GM21825 (cell line): Measurements from ENCODE around the gene OTOS.

Source experiments
- ATAC-seq: cut with Tn5 transposase; IDR thresholded peaks from one replicate; pipeline ENCODE4 v1.9.1; 2021; ENCODE audit warnings: mild to moderate bottlenecking, moderate library complexity; ENCODE audit not compliant: unreplicated experiment

Gene OTOS

DNA sequence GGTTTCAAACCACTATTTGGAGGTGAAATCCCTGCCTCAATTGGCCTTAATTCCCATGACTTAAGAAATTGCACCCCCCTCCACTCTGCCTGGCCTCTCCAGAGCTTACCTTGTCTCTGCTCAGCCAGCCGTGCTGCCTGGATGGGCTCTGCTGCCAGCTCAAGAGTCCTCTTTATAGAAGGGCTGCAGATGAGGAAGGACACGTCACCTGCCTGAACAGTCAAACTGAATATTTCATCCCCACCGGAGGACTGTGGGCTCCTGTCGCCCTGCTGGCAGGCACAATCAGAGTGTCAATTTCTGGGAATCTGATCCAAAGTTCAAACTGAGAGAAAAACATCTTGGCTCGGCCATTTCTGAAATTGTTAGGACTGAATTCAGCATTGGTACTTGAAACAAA, at the start of gene OTOS:
Gene OTOS (minus strand): TSS at position 148 of the 400 bp plus-strand sequence. CDS start 332 bp downstream, outside the sequence.
- no peak for ATAC-seq

DNA sequence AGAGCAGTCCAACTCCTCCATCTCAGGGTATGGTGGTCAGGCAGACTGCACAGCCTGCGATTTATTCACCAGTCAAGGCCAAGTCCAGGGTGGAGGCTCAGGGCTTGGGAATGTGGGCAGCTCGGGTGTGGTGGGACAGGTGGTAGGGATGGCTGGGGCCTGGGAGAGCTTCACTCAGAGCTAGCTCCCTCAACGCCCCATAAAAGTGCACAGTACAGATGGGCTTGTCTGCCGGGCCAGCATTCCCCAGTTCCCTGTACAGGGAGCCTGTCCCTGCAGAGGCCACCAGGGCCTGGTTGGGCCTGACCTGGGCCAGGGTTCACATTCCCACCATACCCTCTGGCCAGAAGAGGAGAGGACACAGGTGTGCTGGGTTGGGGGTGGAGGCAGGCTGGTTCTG, 49.2 kb upstream of the OTOS start:
- ATAC-seq: no peak

DNA sequence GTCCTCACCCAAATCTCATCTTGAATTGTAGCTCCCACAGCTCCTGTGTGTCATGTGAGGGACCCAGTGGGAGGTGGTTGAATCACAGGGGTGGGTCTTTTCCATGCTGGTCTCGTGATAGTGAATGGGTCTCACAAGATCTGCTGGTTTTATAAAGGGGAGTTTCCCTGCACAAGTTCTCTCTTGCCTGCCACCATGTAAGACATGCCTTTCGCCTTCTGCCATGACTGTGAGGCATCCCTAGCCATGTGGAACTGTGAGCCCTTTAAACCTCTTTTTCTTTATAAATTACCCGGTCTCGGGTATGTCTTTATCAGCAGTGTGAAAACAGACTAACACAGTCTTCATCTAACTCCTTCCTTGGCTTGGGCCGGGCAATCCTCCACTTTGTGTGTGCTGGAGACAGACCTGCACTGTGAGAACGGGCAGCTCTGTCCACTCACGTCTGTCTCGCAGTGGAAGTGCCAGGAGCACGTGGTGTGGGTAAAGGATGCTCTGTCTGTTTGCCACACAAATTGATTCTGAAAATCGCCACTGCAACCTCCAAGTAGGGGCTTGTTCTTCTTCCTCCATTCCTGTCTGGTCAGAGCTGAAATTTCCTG, 47.6 kb upstream of the OTOS start:
- no peak for ATAC-seq

DNA sequence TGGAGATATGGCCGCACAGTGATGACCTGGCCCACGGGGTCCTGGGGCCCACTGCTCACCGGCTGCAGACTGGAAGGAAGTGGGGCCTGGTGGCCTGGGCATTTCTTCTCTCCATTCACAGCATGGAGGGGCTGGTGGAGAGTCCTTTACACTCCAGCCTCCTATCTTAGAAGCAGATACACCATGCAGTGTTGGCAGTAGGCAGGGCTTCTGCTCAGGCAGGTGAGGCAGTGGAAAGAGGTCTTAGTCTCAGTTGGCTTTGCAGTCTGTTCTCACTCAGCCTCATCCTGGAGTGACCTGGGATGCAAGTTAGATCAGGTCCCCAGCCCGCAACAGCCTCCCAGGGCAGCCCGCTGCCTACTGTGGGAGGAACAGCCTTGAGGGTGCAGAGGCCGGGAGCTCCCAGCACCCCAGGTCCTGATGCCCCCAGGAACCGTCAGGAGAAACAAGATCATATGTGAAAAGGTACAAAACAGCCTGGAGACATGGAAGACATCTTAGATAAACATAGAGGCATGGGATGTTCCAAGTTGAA, 45.8 kb upstream of the OTOS start:
- no peak for ATAC-seq

- ATAC-seq: no peak
Measured at GRCh38 chr2:240184656-240185055, 44.2 kb upstream of the OTOS start.

DNA sequence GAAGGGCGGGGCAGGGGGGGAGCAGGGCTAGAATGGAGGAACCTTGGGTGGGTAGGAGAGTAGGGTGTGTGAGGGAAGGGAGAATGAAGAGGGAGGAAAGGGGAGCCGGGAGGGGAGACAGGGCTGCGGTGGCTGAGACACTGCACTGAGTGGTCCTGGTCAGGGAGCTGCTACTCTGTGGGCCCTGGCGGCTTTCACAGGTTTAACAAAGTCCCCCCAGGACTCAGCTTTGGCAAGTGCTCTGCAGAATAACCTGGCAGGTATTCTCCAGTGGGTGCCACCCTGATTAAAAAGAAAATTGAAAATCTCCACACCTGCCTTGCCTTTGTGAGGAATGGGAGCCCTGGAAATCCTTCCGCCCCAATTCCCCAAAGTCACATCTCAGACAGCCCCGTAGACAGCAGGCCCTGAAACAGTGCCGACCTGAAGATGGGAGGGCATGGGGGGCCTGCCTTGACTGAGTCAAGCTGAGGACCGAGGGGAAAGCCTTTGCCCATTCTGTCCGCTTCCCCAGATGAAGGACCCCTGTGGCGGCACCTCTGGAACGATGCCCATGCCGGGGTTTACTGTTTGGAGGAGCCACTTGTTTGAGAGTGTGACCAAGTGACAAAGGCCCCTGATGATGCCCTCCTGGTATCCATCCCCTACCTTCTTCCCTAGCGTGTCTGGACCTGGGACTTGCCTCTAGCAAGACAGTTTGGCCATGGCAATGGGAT, 43.6 kb upstream of the OTOS start:
- ATAC-seq: no peak

GRCh38 chr2:240183006-240183874, 42.8 kb upstream of the OTOS start:
- ATAC-seq: no peak

DNA sequence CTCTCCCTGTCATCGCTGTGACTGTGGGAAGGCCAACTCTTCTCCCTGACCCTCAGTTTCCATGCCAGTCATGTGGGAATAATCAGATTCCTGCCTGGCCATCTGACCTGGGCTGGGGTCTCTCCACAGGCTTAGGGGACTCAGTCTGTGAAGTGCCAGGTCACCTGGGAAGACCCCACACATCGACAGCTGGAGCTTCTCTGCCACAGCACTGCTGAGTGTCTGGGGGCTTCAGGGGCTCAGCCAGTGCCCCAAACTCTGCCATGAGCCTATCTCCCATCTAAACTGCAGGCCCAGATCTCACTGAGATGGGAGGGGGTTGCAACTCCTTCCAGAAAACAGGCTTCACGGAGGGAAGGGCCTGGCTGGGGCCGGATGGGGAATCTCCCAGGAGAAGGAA, 42.0 kb upstream of the OTOS start:
- no peak for ATAC-seq

DNA sequence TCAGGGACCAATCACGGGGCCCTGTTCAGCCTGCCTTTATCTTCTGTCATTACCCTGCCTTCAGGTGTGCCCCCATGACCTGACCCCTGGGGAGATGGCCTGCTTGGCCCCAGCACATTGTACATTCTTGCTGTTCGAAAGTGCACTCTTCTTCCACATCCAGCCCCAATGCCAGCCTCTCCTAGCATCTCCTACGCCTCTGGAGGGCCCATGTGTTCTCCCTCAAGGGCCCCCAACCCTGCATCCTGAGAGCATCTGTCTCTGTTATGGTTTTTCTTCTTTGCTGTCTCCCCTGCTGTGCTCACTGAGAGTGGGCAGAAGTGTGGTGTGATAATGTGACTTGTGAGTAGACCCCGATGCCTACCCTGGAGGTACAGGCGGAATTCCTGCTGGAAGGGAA, 41.5 kb upstream of the OTOS start:
- no peak for ATAC-seq

DNA sequence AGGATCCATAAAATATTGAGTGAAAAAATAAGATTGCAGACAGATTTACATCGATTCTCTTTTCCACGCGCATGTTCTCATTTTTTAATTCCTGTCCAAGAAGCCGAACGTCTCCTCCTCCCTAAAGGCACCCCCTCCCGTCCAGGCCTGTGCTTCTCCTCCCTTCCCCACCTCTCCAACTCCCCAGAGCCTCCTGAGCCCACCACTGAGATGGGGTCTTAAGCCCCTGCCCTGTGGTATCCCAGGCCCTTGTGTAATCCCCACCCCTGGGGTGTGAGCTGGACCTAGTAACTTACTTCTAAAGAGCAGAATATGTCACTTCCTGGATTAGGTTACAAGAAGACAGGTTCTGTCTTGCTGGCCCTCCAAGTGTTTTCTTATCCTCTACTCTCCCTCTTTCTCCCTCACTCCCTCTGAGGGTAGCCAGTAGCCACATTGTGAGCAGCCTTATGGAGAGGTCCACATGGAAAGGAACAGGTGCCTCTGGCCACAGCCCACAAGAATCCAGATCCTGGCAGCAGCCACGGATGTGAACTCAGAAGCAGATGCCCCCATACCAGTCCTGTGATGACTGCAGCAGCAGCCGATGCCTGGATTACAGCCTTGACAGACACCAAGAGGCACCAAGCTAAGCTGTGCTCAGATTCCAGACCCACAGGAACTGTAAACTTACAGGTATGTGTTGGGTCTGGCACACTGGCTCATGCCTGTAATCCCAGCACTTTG, 39.6 kb upstream of the OTOS start:
- ATAC-seq: no peak

- no peak for ATAC-seq
Measured at GRCh38 chr2:240179186-240179815, 38.8 kb upstream of the OTOS start.

DNA sequence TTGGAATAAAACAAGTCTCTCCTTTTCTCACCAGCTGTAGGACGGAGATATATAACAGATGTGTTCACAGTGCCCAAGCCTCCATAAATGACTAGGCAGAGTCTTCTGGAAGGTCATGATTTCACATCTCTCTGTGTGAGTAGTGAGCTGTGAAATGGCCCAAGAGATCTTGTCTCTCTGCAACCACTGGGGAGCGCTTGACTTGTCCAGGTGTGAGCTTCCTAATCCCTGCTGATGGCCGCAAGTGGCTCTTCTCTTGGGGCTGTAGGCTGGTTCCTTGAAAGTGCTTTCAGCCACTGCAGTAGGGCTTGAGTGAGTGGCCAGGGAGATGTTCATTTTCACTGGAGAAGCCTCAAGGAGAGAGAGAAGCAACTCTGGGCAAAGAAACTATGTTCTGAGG, 38.1 kb upstream of the OTOS start:
- no peak for ATAC-seq

DNA sequence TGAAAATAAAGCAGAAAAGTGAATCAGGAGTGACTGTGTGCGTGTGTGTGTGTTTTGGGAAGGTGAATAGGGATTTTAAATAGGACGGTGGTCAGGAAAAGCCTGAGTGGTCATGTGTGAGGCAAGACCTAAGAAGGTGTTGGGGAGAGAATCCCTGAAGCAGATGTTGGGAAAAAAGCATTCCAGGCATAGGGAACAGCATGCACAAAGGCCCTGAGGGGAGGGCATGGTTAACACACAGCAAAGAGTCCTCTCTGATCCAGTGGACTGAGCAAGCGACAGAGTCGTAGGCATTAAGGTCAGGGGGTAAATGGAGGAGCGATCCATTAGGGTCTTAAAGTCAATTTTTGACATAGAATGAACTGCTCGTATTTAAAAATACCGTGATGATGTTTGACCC, 34.0 kb upstream of the OTOS start:
- ATAC-seq: no peak

DNA sequence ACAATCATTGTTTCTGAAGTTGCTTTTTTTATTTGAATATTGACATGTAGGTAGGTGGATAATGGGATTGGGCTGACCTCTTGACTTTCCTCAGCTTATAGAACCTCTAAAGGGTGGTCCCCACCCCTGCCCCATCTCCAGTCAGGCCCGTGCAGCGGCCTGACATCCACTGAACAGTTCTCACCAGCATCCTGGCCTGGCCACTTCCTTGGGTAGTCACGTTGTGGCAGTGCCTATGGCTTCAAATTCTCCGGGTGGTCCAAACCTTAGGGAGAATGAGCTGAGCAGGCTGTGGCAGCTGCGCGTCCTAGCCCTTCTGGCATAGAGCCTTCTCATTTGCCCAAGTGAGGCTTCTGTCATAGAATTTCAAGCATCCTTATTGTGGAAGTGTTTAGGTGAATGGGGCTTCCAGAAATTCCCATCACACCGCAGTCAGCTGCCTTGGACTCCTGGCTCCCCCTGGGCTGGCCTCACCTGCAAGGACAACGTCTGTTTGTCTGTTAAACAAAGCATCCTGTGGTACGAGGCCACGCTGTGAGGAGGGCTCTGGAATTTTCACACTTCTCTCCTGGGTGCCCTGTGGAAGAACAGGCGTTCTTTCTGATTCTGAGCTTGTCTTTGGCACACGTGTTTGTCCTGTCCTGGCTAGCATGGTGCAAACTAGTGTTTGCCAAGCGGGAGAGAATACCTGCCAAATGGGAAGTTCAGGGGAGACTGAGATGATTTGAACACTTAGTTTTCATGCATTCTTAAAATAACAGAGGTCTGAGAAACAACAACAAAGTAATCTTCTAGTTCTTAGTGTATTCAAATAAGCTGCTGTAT, 31.8 kb upstream of the OTOS start:
- ATAC-seq: no peak

- ATAC-seq: no peak
Measured at GRCh38 chr2:240170883-240171282, 30.4 kb upstream of the OTOS start.

- ATAC-seq: no peak
Measured at GRCh38 chr2:240170354-240170735, 29.9 kb upstream of the OTOS start.

- no peak for ATAC-seq
Measured at GRCh38 chr2:240169486-240170353, 29.3 kb upstream of the OTOS start.

GRCh38 chr2:240168546-240169361, 28.3 kb upstream of the OTOS start:
- ATAC-seq: no peak
